ENCODE measurements around the gene GFPT1. TPM values are rescaled to one million over a fixed set of nuclear protein-coding genes. Genes with fewer than 3 reads are reported as not detected.
A peak's percentile ranks its signal among the peaks of the same experiment; 100 is the strongest.

Gene GFPT1
- total RNA-seq, 2 experiments from 2014 or later: 31.0 to 36.1 TPM

DNA sequence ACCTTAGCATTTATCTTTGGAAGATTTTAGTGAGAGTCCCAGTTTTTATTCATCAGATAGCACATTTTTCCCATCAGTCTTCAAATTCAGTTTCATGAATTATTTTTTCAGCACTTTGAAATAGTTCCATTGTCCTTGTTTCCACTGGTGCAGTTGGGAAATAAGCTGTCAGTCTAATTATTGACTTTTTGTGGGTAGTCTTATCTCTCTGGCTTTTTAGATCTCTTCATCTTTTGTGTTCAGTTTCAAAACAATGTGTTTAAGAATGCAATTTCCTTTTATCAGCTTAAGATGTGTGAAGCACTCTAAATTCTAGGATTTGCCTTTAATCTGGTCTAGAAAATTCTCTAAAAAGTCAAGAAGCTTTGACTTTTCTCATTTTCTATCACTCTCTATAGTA, 70.5 kb downstream of the GFPT1 start:
- no peaks in the 10 kb centered on the region for H3K4me1 Mint-ChIP-seq
- intact Hi-C loops (cut with DNase I, micrococcal nuclease): no loop called here
- H3K9me3 Mint-ChIP-seq (ENCODE audit: low read depth): peaks cover 15% of the 10 kb centered on the region
- no peak for ATAC-seq
- no peak overlapping the region for H3K27ac Mint-ChIP-seq
- ChIA-PET CTCF (interaction anchor here (1.0 kb wide), 1 partner anchor 11 kb away, joined by 5 read pairs; no protein-coding TSS in a partner anchor), POLR2A (no interaction called here)
- DNase-seq: no peak
- H3K36me3 Mint-ChIP-seq (ENCODE audit: low read depth): peaks cover 23% of the 10 kb centered on the region
- H3K4me3 Mint-ChIP-seq: no peak overlapping the region
- no peaks in the 10 kb centered on the region for H3K27me3 Mint-ChIP-seq

- CTCF ChIA-PET: no interaction called here
Measured at GRCh38 chr2:69315160-69315761, 71.8 kb downstream of the GFPT1 start.

DNA sequence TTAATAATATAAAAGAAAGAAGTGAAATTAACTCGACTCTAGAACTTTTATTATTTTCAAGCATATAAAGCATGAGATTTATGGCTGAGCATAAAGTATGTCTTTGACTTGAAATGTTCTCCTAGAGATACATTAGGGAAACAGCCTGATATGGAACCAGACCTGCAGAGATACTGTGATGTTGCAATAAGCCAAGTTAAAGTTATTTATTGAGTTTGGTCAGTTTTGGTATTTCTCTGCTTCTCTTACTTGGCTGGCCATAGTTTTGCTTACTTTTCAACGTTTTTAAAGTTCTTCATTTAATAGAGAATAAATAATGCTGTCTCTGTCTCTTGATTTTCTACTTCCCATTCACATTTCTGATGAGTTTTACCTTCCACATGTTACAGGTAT, 76.0 kb downstream of the GFPT1 start:
- Mint-ChIP-seq H3K9me3 (ENCODE audit: low read depth) (peaks cover 3% of the 10 kb centered on the region), H3K4me1 (peaks cover 14% of the 10 kb centered on the region), H3K27ac (no peak overlapping the region), H3K4me3 (no peak overlapping the region), H3K36me3 (ENCODE audit: low read depth) (no peaks in the 10 kb centered on the region), H3K27me3 (peaks cover 4% of the 10 kb centered on the region)
- POLR2A ChIA-PET: no interaction called here
- CTCF ChIA-PET: interaction anchor here (0.6 kb wide), 1 partner anchor 271 kb away, joined by 6 read pairs; no protein-coding TSS in a partner anchor
- no peak for DNase-seq
- intact Hi-C loops (cut with DNase I, micrococcal nuclease): no loop called here
- no peak for ATAC-seq

More at GRCh38 chr2:69315160-69315761, 71.8 kb downstream of the GFPT1 start:
- H3K9me3 Mint-ChIP-seq (ENCODE audit: low read depth): peaks cover 14% of the 10 kb centered on the region
- H3K27me3 Mint-ChIP-seq: no peaks in the 10 kb centered on the region
- DNase-seq (no peak), ATAC-seq (no peak)
- POLR2A ChIA-PET: no interaction called here
- H3K36me3 Mint-ChIP-seq (ENCODE audit: low read depth): peaks cover 13% of the 10 kb centered on the region
- H3K4me1 Mint-ChIP-seq: no peaks in the 10 kb centered on the region
- H3K27ac Mint-ChIP-seq: no peak overlapping the region
- no peak overlapping the region for H3K4me3 Mint-ChIP-seq
- intact Hi-C loops (cut with DNase I, micrococcal nuclease): no loop called here

DNA sequence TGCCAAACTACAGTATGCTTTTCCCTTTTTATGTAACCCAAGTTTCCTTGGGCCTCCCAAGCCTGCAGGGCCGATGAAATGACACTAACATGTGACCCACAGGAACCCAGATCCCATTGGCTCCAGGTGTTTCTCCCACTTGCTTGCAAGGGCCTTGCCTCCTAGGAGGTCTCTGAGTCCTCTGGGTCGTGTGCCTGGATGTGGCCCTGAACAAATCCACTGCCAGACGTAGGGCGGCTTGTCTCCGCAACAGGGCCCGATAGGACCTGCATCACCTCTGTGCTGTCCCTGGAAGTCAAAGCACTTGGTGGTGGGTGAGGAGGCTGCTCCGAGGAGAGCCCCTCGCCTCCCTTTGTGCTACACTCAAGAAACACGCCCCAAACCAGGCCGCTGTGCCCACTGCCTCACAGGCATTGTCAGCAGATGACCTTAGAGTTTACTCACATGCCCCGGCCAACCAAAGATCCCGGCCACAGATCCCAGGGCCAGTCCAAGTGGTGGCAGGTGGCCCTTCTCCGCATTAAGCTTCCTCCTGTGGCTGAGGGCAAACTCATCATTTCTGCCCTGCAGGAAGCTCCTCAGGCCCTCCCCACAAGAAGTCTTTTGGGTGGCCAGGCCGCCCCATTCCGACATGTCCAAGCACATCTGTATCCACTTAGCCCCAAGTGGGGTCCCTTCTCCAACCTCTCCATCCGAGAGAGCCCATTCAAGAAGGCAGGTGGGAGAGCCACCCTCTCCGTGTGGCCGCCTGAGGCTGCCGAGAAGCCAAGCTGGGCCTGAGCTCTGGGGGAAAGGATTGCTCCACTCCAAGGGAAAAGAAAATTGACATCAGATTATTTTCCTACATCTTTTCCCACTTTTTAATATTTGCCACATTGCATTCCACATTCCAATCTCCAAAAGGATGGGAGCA, 76.7 kb downstream of the GFPT1 start:
- ATAC-seq (no peak), DNase-seq (no peak)
- CTCF ChIA-PET: no interaction called here
- POLR2A ChIA-PET: no interaction called here
- Mint-ChIP-seq H3K4me1 (peaks cover 14% of the 10 kb centered on the region), H3K9me3 (ENCODE audit: low read depth) (peaks cover 3% of the 10 kb centered on the region), H3K27me3 (peaks cover 6% of the 10 kb centered on the region), H3K27ac (no peak overlapping the region), H3K36me3 (ENCODE audit: low read depth) (no peaks in the 10 kb centered on the region), H3K4me3 (no peak overlapping the region)
- intact Hi-C loops (cut with DNase I, micrococcal nuclease): no loop called here

DNA sequence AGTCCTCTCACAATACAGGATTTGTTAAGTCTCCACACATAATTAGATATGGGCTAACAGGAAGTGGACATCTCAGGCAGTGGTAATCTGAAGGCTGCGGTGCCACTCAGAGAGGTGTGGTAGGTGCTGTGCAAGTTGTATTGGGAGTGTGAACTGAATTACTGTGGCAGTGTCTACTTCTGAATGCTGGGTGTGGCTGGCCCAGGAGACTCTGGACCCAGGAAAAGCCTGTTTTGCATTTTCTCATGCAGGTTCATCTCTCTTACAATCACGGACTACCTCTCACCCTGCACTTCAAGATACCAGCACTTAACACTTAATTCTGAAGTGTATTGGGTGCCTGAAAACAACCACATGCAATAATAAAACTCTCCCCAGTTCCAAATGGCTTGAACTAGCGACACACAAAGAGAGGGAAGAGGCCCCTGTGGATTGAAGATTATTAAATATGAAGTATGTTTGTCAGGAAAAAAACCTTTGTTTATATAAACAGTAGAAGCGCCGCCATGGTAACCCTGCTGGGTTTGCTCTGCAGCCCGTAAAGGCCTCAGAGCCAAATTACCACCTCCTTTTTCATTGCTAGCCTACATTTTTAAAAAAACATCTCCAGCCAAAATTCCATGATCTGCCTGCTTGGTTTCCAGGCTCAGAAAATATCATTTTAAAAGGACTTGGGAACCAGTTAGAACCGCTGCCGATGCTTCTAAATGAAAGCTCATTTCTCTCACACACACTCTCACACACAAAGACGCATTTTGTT, 77.5 kb downstream of the GFPT1 start:
- Mint-ChIP-seq H3K9me3 (ENCODE audit: low read depth) (peaks cover 3% of the 10 kb centered on the region), H3K4me3 (no peak overlapping the region), H3K4me1 (peaks cover 14% of the 10 kb centered on the region), H3K36me3 (ENCODE audit: low read depth) (no peaks in the 10 kb centered on the region), H3K27me3 (peaks cover 6% of the 10 kb centered on the region), H3K27ac (no peak overlapping the region)
- CTCF ChIA-PET: interaction anchor here (1.0 to 3.9 kb wide), 2 partner anchors 15 to 283 kb away, joined by 3 to 18 read pairs; no protein-coding TSS in a partner anchor
- DNase-seq (no peak), ATAC-seq (no peak)
- POLR2A ChIA-PET: no interaction called here
- intact Hi-C loops (cut with DNase I, micrococcal nuclease): loop anchor here in 1 of 2 experiments (5.0 kb wide), 1 partner anchor 297 kb away; the partner anchor contains the start of gene ANTXR1

- ATAC-seq (no peak), DNase-seq (no peak)
- peaks cover 14% of the 10 kb centered on the region for H3K4me1 Mint-ChIP-seq
- POLR2A ChIA-PET: no interaction called here
- CTCF ChIA-PET: interaction anchor here (0.7 to 3.9 kb wide), 8 partner anchors 11 to 296 kb away, joined by 3 to 18 read pairs (median 3); no protein-coding TSS in a partner anchor
- peaks cover 2% of the 10 kb centered on the region for H3K9me3 Mint-ChIP-seq (ENCODE audit: low read depth)
- H3K27ac Mint-ChIP-seq: no peak overlapping the region
- intact Hi-C loops (cut with DNase I, micrococcal nuclease): loop anchor here in 1 of 2 experiments (5.0 kb wide), 1 partner anchor 296 kb away; the partner anchor contains the start of gene ANTXR1
- H3K36me3 Mint-ChIP-seq (ENCODE audit: low read depth): no peaks in the 10 kb centered on the region
- no peak overlapping the region for H3K4me3 Mint-ChIP-seq
- peaks cover 12% of the 10 kb centered on the region for H3K27me3 Mint-ChIP-seq
Measured at GRCh38 chr2:69308338-69308737, 78.7 kb downstream of the GFPT1 start.

GRCh38 chr2:69307579-69308064, 79.4 kb downstream of the GFPT1 start:
- ChIA-PET POLR2A (no interaction called here), CTCF (interaction anchor here (0.7 to 3.9 kb wide), 9 partner anchors 11 to 836 kb away, joined by 3 to 18 read pairs (median 3); no protein-coding TSS in a partner anchor)
- intact Hi-C loops (cut with DNase I, micrococcal nuclease): loop anchor here (1.0 to 5.0 kb wide), 6 partner anchors 281 to 845 kb away; partner anchors contain the start of gene ANTXR1 (in 2 of the 2)
- ATAC-seq (no peak), DNase-seq (no peak)
- Mint-ChIP-seq H3K36me3 (ENCODE audit: low read depth) (no peaks in the 10 kb centered on the region), H3K27me3 (peaks cover 15% of the 10 kb centered on the region), H3K27ac (no peak overlapping the region), H3K4me1 (peaks cover 14% of the 10 kb centered on the region), H3K9me3 (ENCODE audit: low read depth) (no peaks in the 10 kb centered on the region), H3K4me3 (peak overlapping the region; percentile 64)

- peak; percentile 92 for ATAC-seq
- POLR2A ChIA-PET: interaction anchor here (0.7 kb wide), 1 partner anchor 282 kb away, joined by 3 read pairs; no protein-coding TSS in a partner anchor
Measured at GRCh38 chr2:69306822-69307578, 80.0 kb downstream of the GFPT1 start.

DNA sequence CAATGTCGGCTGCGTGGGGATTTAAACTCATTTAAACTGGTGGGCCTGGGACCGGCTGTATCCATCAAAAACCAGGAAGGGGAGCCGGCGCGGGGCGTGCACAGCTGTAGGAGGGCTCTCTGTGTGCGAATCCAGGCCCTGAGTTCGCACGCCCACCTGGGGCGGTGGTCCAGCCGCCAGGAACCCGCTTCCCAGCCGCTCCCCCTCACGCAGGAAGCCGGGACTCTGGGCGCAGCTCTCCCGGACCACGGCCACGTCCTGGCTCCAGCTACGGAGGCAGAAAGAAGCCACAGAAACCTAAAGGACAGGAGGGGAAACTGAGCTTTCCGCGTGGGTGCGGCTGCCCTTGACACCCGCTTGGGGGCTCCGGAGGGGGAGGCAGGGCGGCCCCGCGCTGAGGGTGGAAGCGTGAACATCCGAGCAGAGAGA, 80.6 kb downstream of the GFPT1 start:
- no peaks in the 10 kb centered on the region for H3K36me3 Mint-ChIP-seq (ENCODE audit: low read depth)
- ATAC-seq (no peak), DNase-seq (no peak)
- H3K4me1 Mint-ChIP-seq: peaks cover 14% of the 10 kb centered on the region
- peak overlapping the region; percentile 42 for H3K4me3 Mint-ChIP-seq
- intact Hi-C loops (cut with DNase I, micrococcal nuclease): loop anchor here (2.0 to 5.0 kb wide), 3 partner anchors 294 to 844 kb away; partner anchors contain the start of gene ANTXR1 (in 1 of the 2)
- no peaks in the 10 kb centered on the region for H3K9me3 Mint-ChIP-seq (ENCODE audit: low read depth)
- ChIA-PET CTCF (interaction anchor here (0.6 to 3.9 kb wide), 20 partner anchors 10 to 1608 kb away, joined by 3 to 18 read pairs (median 3); no protein-coding TSS in a partner anchor), POLR2A (interaction anchor here (0.7 kb wide), 1 partner anchor 282 kb away, joined by 3 read pairs; no protein-coding TSS in a partner anchor)
- no peak overlapping the region for H3K27ac Mint-ChIP-seq
- H3K27me3 Mint-ChIP-seq: peaks cover 15% of the 10 kb centered on the region

More at GRCh38 chr2:69306822-69307578, 80.0 kb downstream of the GFPT1 start:
- H3K27me3 Mint-ChIP-seq: peaks cover 15% of the 10 kb centered on the region
- H3K4me3 Mint-ChIP-seq: peak overlapping the region; percentile 64
- H3K36me3 Mint-ChIP-seq (ENCODE audit: low read depth): no peaks in the 10 kb centered on the region
- H3K4me1 Mint-ChIP-seq: peaks cover 14% of the 10 kb centered on the region
- H3K27ac Mint-ChIP-seq: no peak overlapping the region
- peak; percentile 85 for DNase-seq
- H3K9me3 Mint-ChIP-seq (ENCODE audit: low read depth): no peaks in the 10 kb centered on the region
- intact Hi-C loops (cut with DNase I, micrococcal nuclease): loop anchor here (1.0 to 5.0 kb wide), 6 partner anchors 281 to 844 kb away; partner anchors contain the start of gene ANTXR1 (in 2 of the 2)
- CTCF ChIA-PET: interaction anchor here (0.8 to 3.9 kb wide), 18 partner anchors 11 to 844 kb away, joined by 3 to 18 read pairs (median 3); no protein-coding TSS in a partner anchor
